Stromal cell of bone marrow (primary cell): ENCODE results near the gene SEPTIN5.

ENCODE experiments used
- DNase-seq: peaks from one replicate; pipeline ENCODE4 v3.0.0-alpha.2; 2012; ENCODE audit warnings: low read depth

The SEPTIN5 gene

GRCh38 chr22:19733755-19734154 is 19.5 kb downstream of the SEPTIN5 start:
- no peak for DNase-seq

GRCh38 chr22:19734163-19734562 is 19.9 kb downstream of the SEPTIN5 start:
- no peak for DNase-seq

GRCh38 chr22:19734837-19735382 is 20.6 kb downstream of the SEPTIN5 start:
- DNase-seq, result no peak

- no peak for DNase-seq
These were observed 21.6 kb downstream of the SEPTIN5 start for GRCh38 chr22:19735665-19736510.

GRCh38 chr22:19737846-19738663 is 23.8 kb downstream of the SEPTIN5 start:
- no peak for DNase-seq

GRCh38 chr22:19738664-19739447 is 24.6 kb downstream of the SEPTIN5 start:
- DNase-seq, result no peak

- DNase-seq, result no peak
These were observed 25.2 kb downstream of the SEPTIN5 start for GRCh38 chr22:19739448-19739895.

GRCh38 chr22:19739911-19740449 is 25.7 kb downstream of the SEPTIN5 start:
- no peak for DNase-seq

- no peak for DNase-seq
These were observed 26.3 kb downstream of the SEPTIN5 start for GRCh38 chr22:19740586-19740985.

GRCh38 chr22:19741053-19741452 is 26.8 kb downstream of the SEPTIN5 start:
- DNase-seq, result no peak

- DNase-seq, result no peak
These were observed 28.1 kb downstream of the SEPTIN5 start for GRCh38 chr22:19742160-19743066.

GRCh38 chr22:19743081-19743480 is 28.8 kb downstream of the SEPTIN5 start:
- no peak for DNase-seq

- DNase-seq, result no peak
These were observed 29.3 kb downstream of the SEPTIN5 start for GRCh38 chr22:19743651-19744050.

- DNase-seq, result no peak
These were observed 30.2 kb downstream of the SEPTIN5 start for GRCh38 chr22:19744350-19745006.

GRCh38 chr22:19745155-19746101 is 31.1 kb downstream of the SEPTIN5 start:
- no peak for DNase-seq

- DNase-seq, result no peak
These were observed 32.4 kb downstream of the SEPTIN5 start for GRCh38 chr22:19746726-19747125.

GRCh38 chr22:19747551-19747950 is 33.2 kb downstream of the SEPTIN5 start:
- DNase-seq, result no peak

GRCh38 chr22:19748139-19748538 is 33.8 kb downstream of the SEPTIN5 start:
- DNase-seq, result no peak
